Measurements from ENCODE around the gene TSKS. TPM values are rescaled to one million over a fixed set of nuclear protein-coding genes. Genes with fewer than 3 reads are reported as not detected.

TSKS gene
- total RNA-seq, 1 experiment from 2014 or later = 0.28 TPM

- Mint-ChIP-seq H3K4me1 (peaks cover 3% of the 10 kb centered on the region in 2 experiments; a peak in 3 of 4 replicates), H3K36me3 (ENCODE audit: insufficient read depth in 1 of 3, low read depth in 3 of 3) (no peaks in the 10 kb centered on the region; a peak in 1 of 7 replicates), H3K27ac (no peak overlapping the region), H3K27me3 (ENCODE audit: low read depth) (peaks cover 7% of the 10 kb centered on the region), H3K4me3 (no peak overlapping the region), H3K9me3 (peaks cover 17 to 21% of the 10 kb centered on the region in 2 experiments; a peak in 4 of 5 replicates)
- no peaks in the 10 kb centered on the region for H3K9me3 ChIP-seq (ENCODE audit: control insufficient read depth, low read depth, low read length)
- peaks cover 2% of the 10 kb centered on the region for H3K4me1 ChIP-seq (ENCODE audit: insufficient read depth, low read length)
- H4K8ac ChIP-seq (replicated peaks; ENCODE audit: insufficient read length, low read depth, low read length) = no peak overlapping the region
- H3T11ph ChIP-seq (ENCODE audit: low read length) = no peak overlapping the region
- H3K9ac ChIP-seq (ENCODE audit: extremely low read depth, insufficient read length, low read length) = no peak overlapping the region
- no peaks in the 10 kb centered on the region for H3K27me3 ChIP-seq (ENCODE audit: insufficient read depth, low read length)
- no peaks in the 10 kb centered on the region for H3K79me1 ChIP-seq (ENCODE audit: insufficient read depth, low read depth, low read length, poor library complexity, severe bottlenecking)
- no peak overlapping the region for H2BK15ac ChIP-seq (ENCODE audit: low read depth, low read length)
- no peak overlapping the region for H3K56ac ChIP-seq (ENCODE audit: insufficient read length, low read depth, low read length)
- H3K23me2 ChIP-seq (ENCODE audit: insufficient read length, low read depth, low read length, poor library complexity, severe bottlenecking) = no peaks in the 10 kb centered on the region
- WGBS (ENCODE audit: extremely low coverage, insufficient read length, low lambda C conversion rate) = no CpG with 5 or more reads among the region's 1 CpG
- no peak overlapping the region for H2BK20ac ChIP-seq (ENCODE audit: low read depth, low read length, poor library complexity, severe bottlenecking)
- H2BK5ac ChIP-seq (ENCODE audit: insufficient read length, low read length) = no peak overlapping the region
- H3K79me2 ChIP-seq (ENCODE audit: insufficient read depth, low read length) = no peaks in the 10 kb centered on the region
- H4K91ac ChIP-seq (ENCODE audit: insufficient read length, low read depth, low read length) = no peak overlapping the region
- H3K14ac ChIP-seq (ENCODE audit: insufficient read depth, low read length) = no peak overlapping the region
- no peak overlapping the region for H2BK120ac ChIP-seq (ENCODE audit: low read depth, low read length, poor library complexity, severe bottlenecking)
- H3K23ac ChIP-seq (ENCODE audit: insufficient read length, low read depth, low read length) = no peak overlapping the region
- no peaks in the 10 kb centered on the region for H4K20me1 ChIP-seq (ENCODE audit: control insufficient read depth, insufficient read depth, insufficient read length)
- no peak overlapping the region for H3K18ac ChIP-seq (ENCODE audit: insufficient read length, low read depth, low read length)
- no peak overlapping the region for H3K27ac ChIP-seq (ENCODE audit: insufficient read length, low read depth, low read length)
- no peak overlapping the region for H2BK12ac ChIP-seq (ENCODE audit: insufficient read length, low read depth, low read length)
- no peak overlapping the region for H3K4me2 ChIP-seq (ENCODE audit: insufficient read depth, insufficient read length, low read length)
- DNase-seq = no peak
- H2AK5ac ChIP-seq (ENCODE audit: insufficient read length, low read length) = no peak overlapping the region
- no peak overlapping the region for H3K4ac ChIP-seq (ENCODE audit: low read depth, low read length)
- no peak for TF ChIP-seq CTCF (conservative IDR thresholded peaks at IDR 0.05)
- H4K5ac ChIP-seq (ENCODE audit: insufficient read length, low read depth, low read length) = no peak overlapping the region
- H2AFZ ChIP-seq (ENCODE audit: low read length) = no peak overlapping the region
Measured at GRCh38 chr19:49752701-49753100, 10.4 kb downstream of the TSKS start.

All from H9 (cell line).